Tibial nerve (tissue), 4 donors: ENCODE data around the gene LRRC3C. TPM values are rescaled to one million over a fixed set of nuclear protein-coding genes. Genes with fewer than 3 reads are reported as not detected.

Experiments
- DNase-seq, 2 donors: peaks; one replicate each; pipeline ENCODE4 v3.0.0-alpha.2; 2019; ENCODE audit warnings: low spot score in 2 of 2
- H3K27ac ChIP-seq, 4 donors: fragments of 200-600 bp; sonication (generic) in 3 of 4; one replicate each; pipeline ENCODE4 v1.5.1; 2017 to 2019; ENCODE audit warnings: mild to moderate bottlenecking in 1 of 4
- H3K27me3 ChIP-seq, 2 donors: fragments of 200-600 bp; sonication (generic) in 1 of 2; one replicate each; pipeline versions ENCODE4 v1.5.1 to v1.6.0; 2017 to 2019
- H3K36me3 ChIP-seq, 3 donors: fragments of 200-600 bp; sonication (generic); one replicate each; pipeline ENCODE4 v1.5.1; 2018 to 2019
- H3K4me1 ChIP-seq, 4 donors: fragments of 200-600 bp; sonication (generic) in 3 of 4; one replicate each; pipeline ENCODE4 v1.5.1; 2017 to 2019
- H3K4me3 ChIP-seq, 4 donors: fragments of 200-600 bp; sonication (generic) in 3 of 4; one replicate each; pipeline ENCODE4 v1.5.1; 2017 to 2019; ENCODE audit warnings: mild to moderate bottlenecking in 1 of 4, moderate library complexity in 1 of 4
- H3K9me3 ChIP-seq, 4 donors: fragments of 200-600 bp; sonication (generic) in 3 of 4; one replicate each; pipeline ENCODE4 v1.5.1; 2017 to 2019
- CTCF ChIP-seq, 5 experiments: fragments of 200-600 bp in 3 of 5; fragments of 450-650 bp in 2 of 5; sonication (generic) in 3 of 5; IDR thresholded peaks; one replicate each; pipeline ENCODE4 v1.5.1; 2016 to 2019; ENCODE audit warnings: antibody characterized with exemption in 5 of 5, mild to moderate bottlenecking in 3 of 5, moderate library complexity in 2 of 5
- EP300 ChIP-seq, 2 donors: sonication (generic); formaldehyde crosslinking; IDR thresholded peaks; one replicate each; pipeline ENCODE4 v1.6.1; 2017; ENCODE audit warnings: antibody characterized with exemption in 2 of 2, mild to moderate bottlenecking in 1 of 2
- POLR2A ChIP-seq, 2 donors: fragments of 450-650 bp; IDR thresholded peaks; one replicate each; pipeline ENCODE4 v1.6.1; 2017; ENCODE audit warnings: antibody characterized with exemption in 2 of 2, mild to moderate bottlenecking in 2 of 2, moderate library complexity in 2 of 2
- WGBS, 2 donors: methylation state at CpG; one replicate each; pipeline ENCODE4 v1.1.5; 2018; 5-methylcytosine and 5-hydroxymethylcytosine counted together
- total RNA-seq, 4 donors: library from RNA; depleted of rRNA; stranded (reverse); fragments of >200 nt; gene quantifications; one replicate each; pipeline ENCODE4 v1.1.0, GENCODE V29; 2016

The LRRC3C gene
- total RNA-seq, 4 donors from 2014 or later = not detected

GRCh38 chr17:39954876-39955275 lies 27.3 kb downstream of the LRRC3C start:
- Histone ChIP-seq H3K27ac (no peak overlapping the region), H3K4me3 (no peak overlapping the region), H3K27me3 (no peaks in the 10 kb centered on the region), H3K9me3 (no peaks in the 10 kb centered on the region), H3K4me1 (peaks cover 0 to 21% (median 7%) of the 10 kb centered on the region in 4 donors), H3K36me3 (no peaks in the 10 kb centered on the region)
- no peak for DNase-seq
- 50 to 70% methylated on average over 3 to 4 of the region's 4 CpGs for WGBS, 2 donors
- no peak for TF ChIP-seq EP300 (IDR thresholded peaks at IDR 0.05)
- TF ChIP-seq CTCF (IDR thresholded peaks at IDR 0.05) = no peak
- no peak for TF ChIP-seq POLR2A (IDR thresholded peaks at IDR 0.05)

GRCh38 chr17:39955726-39956225 lies 28.2 kb downstream of the LRRC3C start:
- WGBS, 2 donors = 65 to 84% methylated on average over 4 of the region's 4 CpGs
- no peak for DNase-seq
- TF ChIP-seq CTCF (IDR thresholded peaks at IDR 0.05) (no peak), POLR2A (IDR thresholded peaks at IDR 0.05) (no peak), EP300 (IDR thresholded peaks at IDR 0.05) (no peak)
- Histone ChIP-seq H3K9me3 (no peaks in the 10 kb centered on the region), H3K27ac (no peak overlapping the region), H3K36me3 (no peaks in the 10 kb centered on the region), H3K4me1 (peaks cover 0 to 19% (median 7%) of the 10 kb centered on the region in 4 donors), H3K27me3 (no peaks in the 10 kb centered on the region), H3K4me3 (no peak overlapping the region)

DNA sequence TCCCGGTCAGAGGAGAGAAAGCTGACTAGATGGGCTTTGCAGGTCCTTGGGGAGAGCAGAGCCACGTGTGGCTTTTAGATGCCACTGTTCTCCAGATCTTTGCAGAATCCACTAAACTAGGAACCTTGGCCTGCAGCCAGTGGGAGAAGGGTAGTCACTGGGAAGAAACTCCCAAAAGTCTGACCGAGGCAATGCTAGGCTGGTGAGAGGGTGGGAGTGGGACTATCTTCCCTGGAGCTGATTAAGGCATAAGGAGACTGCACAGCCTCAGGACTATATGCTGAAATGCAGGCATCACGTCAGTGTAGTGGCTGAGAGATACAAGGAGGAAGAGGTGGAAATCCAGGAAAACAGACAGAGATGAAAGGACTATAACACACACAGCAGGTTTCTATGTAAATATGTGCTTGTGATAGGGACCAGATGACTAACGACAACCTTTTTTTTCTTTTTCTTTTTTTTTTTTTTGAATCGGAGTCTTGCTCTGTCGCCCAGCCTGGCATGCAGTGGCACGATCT lies 33.1 kb downstream of the LRRC3C start:
- no peaks in the 10 kb centered on the region for H3K9me3 ChIP-seq
- no peak for DNase-seq
- 67% methylated on average over 8 of the region's 8 CpGs for WGBS, 2 donors
- peaks cover 0 to 4% (median 2%) of the 10 kb centered on the region in 4 donors for H3K4me1 ChIP-seq
- no peaks in the 10 kb centered on the region for H3K36me3 ChIP-seq
- no peaks in the 10 kb centered on the region for H3K27me3 ChIP-seq
- no peak overlapping the region for H3K27ac ChIP-seq
- no peak overlapping the region for H3K4me3 ChIP-seq
- TF ChIP-seq CTCF (IDR thresholded peaks at IDR 0.05) = no peak
- TF ChIP-seq EP300 (IDR thresholded peaks at IDR 0.05) = no peak
- TF ChIP-seq POLR2A (IDR thresholded peaks at IDR 0.05) = no peak

GRCh38 chr17:39962642-39963220 lies 35.2 kb downstream of the LRRC3C start, which contains the start of gene GSDMA:
TSS of gene GSDMA (plus strand) at chr17:39963004. CDS start at chr17:39965688, 2,684 bp downstream.
- WGBS, 2 donors = 52 to 70% methylated on average over 6 of the region's 6 CpGs
- no peak for TF ChIP-seq EP300 (IDR thresholded peaks at IDR 0.05)
- TF ChIP-seq CTCF (IDR thresholded peaks at IDR 0.05) = no peak
- TF ChIP-seq POLR2A (IDR thresholded peaks at IDR 0.05) = no peak
- Histone ChIP-seq H3K9me3 (no peaks in the 10 kb centered on the region), H3K4me3 (no peak within 1 kb of the TSS), H3K27ac (no peak within 1 kb of the TSS), H3K36me3 (no peaks in the 10 kb centered on the region), H3K4me1 (peaks cover 0 to 4% (median 2%) of the 10 kb centered on the region in 4 donors), H3K27me3 (no peaks in the 10 kb centered on the region)
- no peak for DNase-seq

- Histone ChIP-seq H3K4me1 (peaks cover 0 to 4% (median 2%) of the 10 kb centered on the region in 4 donors), H3K36me3 (no peaks in the 10 kb centered on the region), H3K27me3 (no peaks in the 10 kb centered on the region), H3K27ac (no peak overlapping the region), H3K9me3 (no peaks in the 10 kb centered on the region), H3K4me3 (no peak overlapping the region)
- TF ChIP-seq EP300 (IDR thresholded peaks at IDR 0.05) = no peak
- no peak for TF ChIP-seq POLR2A (IDR thresholded peaks at IDR 0.05)
- no peak for TF ChIP-seq CTCF (IDR thresholded peaks at IDR 0.05)
- no peak for DNase-seq
- WGBS, 2 donors = 78 to 80% methylated on average over 6 of the region's 6 CpGs
These were observed 36.3 kb downstream of the LRRC3C start for GRCh38 chr17:39963829-39964228.
